Lower lobe of right lung (tissue), 2 donors: ENCODE results near the gene XIRP1. TPM values are rescaled to one million over a fixed set of nuclear protein-coding genes. Genes with fewer than 3 reads are reported as not detected.
"Not testable (repeated sequence)": the region's sequence is repeated elsewhere in the genome, so short reads cannot be mapped to it uniquely, and the experiment has no call there.

Experiments
- ATAC-seq, 2 donors: fragments of 200-7000 bp; cut with Tn5 transposase; one replicate each; pipeline ENCODE4 v1.9.1; 2020 to 2022; ENCODE audit warnings: mild to moderate bottlenecking in 2 of 2, moderate library complexity in 2 of 2
- DNase-seq: peaks from one replicate; pipeline ENCODE4 v3.0.0-alpha.2; 2020
- H3K27ac ChIP-seq: fragments of 200-600 bp; one replicate; pipeline ENCODE4 v1.8.0; 2022
- H3K27me3 ChIP-seq: fragments of 200-600 bp; one replicate; pipeline ENCODE4 v1.8.0; 2022; ENCODE audit warnings: low read depth
- H3K36me3 ChIP-seq: fragments of 200-600 bp; one replicate; pipeline ENCODE4 v1.8.0; 2022; ENCODE audit warnings: mild to moderate bottlenecking
- H3K4me1 ChIP-seq: fragments of 200-600 bp; one replicate; pipeline ENCODE4 v1.8.0; 2022
- H3K4me3 ChIP-seq: fragments of 200-600 bp; one replicate; pipeline ENCODE4 v1.8.0; 2022; ENCODE audit warnings: mild to moderate bottlenecking
- H3K9me3 ChIP-seq: fragments of 200-600 bp; one replicate; pipeline ENCODE4 v1.8.0; 2022
- CTCF ChIP-seq: fragments of 200-600 bp; IDR thresholded peaks from one replicate; pipeline ENCODE4 v1.8.0; 2022; ENCODE audit warnings: antibody characterized with exemption, mild to moderate bottlenecking
- intact Hi-C: fragments of 100-400 bp; cut with DNase I; formaldehyde crosslinking; loops from one replicate; pipeline ENCODE4 v1.11.0; 2022
- total RNA-seq: library from RNA; stranded (reverse); fragmentation: NEBNext Ultra II Directional; extraction: Animal tissue kit (Norgen Biotek cat#: 25700); gene quantifications from one replicate; pipeline ENCODE4 v1.2.1, GENCODE V29; 2021
- donor health status: DM: no; HTN: yes; CAD: no; lungs with severe emphysema.

The XIRP1 gene
- total RNA-seq, 1 donor from 2014 or later = not detected

- intact Hi-C loops = no loop called here
- no peak overlapping the region for H3K4me3 ChIP-seq
- no peaks in the 10 kb centered on the region for H3K27me3 ChIP-seq
- TF ChIP-seq CTCF = no peak
- no peak for DNase-seq
- no peaks in the 10 kb centered on the region for H3K9me3 ChIP-seq
- no peak overlapping the region for H3K27ac ChIP-seq
- H3K4me1 ChIP-seq = no peaks in the 10 kb centered on the region
- no peak for ATAC-seq
- no peaks in the 10 kb centered on the region for H3K36me3 ChIP-seq
These were observed 36.1 kb upstream of the XIRP1 start for GRCh38 chr3:39228496-39228895.

GRCh38 chr3:39227596-39227995, 35.2 kb upstream of the XIRP1 start:
- H3K36me3 ChIP-seq, H3K9me3 ChIP-seq, H3K27me3 ChIP-seq, H3K4me3 ChIP-seq, H3K4me1 ChIP-seq, DNase-seq, H3K27ac ChIP-seq, intact Hi-C loops, ATAC-seq: not testable (repeated sequence)

- no peak for TF ChIP-seq CTCF
- no peaks in the 10 kb centered on the region for H3K36me3 ChIP-seq
- no peaks in the 10 kb centered on the region for H3K9me3 ChIP-seq
- no peaks in the 10 kb centered on the region for H3K27me3 ChIP-seq
- no peak overlapping the region for H3K27ac ChIP-seq
- no peak for ATAC-seq
- H3K4me1 ChIP-seq = no peaks in the 10 kb centered on the region
- intact Hi-C loops = no loop called here
- no peak for DNase-seq
- H3K4me3 ChIP-seq = no peak overlapping the region
These were observed 33.8 kb upstream of the XIRP1 start for GRCh38 chr3:39226106-39226741.

- H3K4me1 ChIP-seq = no peaks in the 10 kb centered on the region
- intact Hi-C loops = no loop called here
- ATAC-seq = no peak
- no peak for TF ChIP-seq CTCF
- H3K36me3 ChIP-seq = no peaks in the 10 kb centered on the region
- H3K27me3 ChIP-seq = no peaks in the 10 kb centered on the region
- no peaks in the 10 kb centered on the region for H3K9me3 ChIP-seq
- DNase-seq = no peak
- no peak overlapping the region for H3K4me3 ChIP-seq
- H3K27ac ChIP-seq = no peak overlapping the region
These were observed 31.9 kb upstream of the XIRP1 start for GRCh38 chr3:39224288-39224687.

GRCh38 chr3:39222939-39223338, 30.5 kb upstream of the XIRP1 start:
- Histone ChIP-seq H3K27me3 (no peaks in the 10 kb centered on the region), H3K4me1 (no peaks in the 10 kb centered on the region), H3K4me3 (no peak overlapping the region), H3K27ac (no peak overlapping the region), H3K9me3 (no peaks in the 10 kb centered on the region), H3K36me3 (no peaks in the 10 kb centered on the region)
- no peak for TF ChIP-seq CTCF
- no peak for ATAC-seq
- DNase-seq = no peak
- intact Hi-C loops = no loop called here

GRCh38 chr3:39222462-39222861, 30.1 kb upstream of the XIRP1 start:
- TF ChIP-seq CTCF = no peak
- intact Hi-C loops = no loop called here
- ATAC-seq (no peak), DNase-seq (no peak)
- Histone ChIP-seq H3K27ac (no peak overlapping the region), H3K9me3 (no peaks in the 10 kb centered on the region), H3K4me3 (no peak overlapping the region), H3K36me3 (no peaks in the 10 kb centered on the region), H3K27me3 (no peaks in the 10 kb centered on the region), H3K4me1 (no peaks in the 10 kb centered on the region)
